NCI-H146 treated with DMSO at 0.1 percent for 48 hours (cell line): ENCODE measurements around the gene GLYR1.

Experiments
- DNase-seq: peaks from one replicate; lab custom pipeline; 2025; ENCODE audit not compliant: unreplicated experiment; lab: John Stamatoyannopoulos, UW

Gene GLYR1

GRCh38 chr16:4880006-4880580, 33.0 kb upstream of the GLYR1 start:
- no peak for DNase-seq

DNA sequence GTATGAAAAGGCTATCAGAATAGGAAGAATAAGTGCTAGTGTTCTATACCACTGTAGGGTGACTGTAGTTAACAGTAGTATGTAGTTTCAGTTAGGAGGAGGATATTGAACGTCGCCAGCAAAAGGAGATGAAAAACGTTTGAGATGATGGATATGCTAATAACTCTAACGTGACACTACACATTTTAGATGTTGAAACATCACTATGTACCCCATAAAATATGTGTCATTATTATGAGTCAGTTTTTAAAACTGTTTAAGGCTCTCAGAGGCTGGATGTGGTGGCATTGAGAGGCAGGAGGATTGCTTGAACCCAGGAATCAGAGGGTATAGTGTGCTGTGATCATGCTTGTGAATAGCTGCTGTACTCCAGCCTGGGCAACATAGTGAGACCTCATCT, 32.0 kb upstream of the GLYR1 start:
- no peak for DNase-seq

DNA sequence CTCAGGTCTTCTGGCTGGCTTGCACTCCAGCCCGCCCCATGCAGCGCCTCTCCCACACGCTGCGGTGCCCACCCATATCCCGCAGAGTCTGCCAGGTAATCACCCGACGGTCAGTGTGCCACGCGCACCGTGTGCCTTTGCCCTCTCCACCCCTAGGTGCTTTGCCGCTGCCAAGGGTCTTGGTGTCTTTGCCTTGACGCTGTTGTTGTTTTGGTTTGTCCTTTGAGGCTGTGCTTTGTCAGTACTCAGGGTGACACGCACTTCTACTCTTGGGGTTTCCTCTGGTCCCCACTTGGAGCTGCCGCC, 30.2 kb upstream of the GLYR1 start:
- no peak for DNase-seq

- DNase-seq = no peak
Measured at GRCh38 chr16:4876646-4877379, 29.7 kb upstream of the GLYR1 start.

- no peak for DNase-seq
Measured at GRCh38 chr16:4874666-4875065, 27.6 kb upstream of the GLYR1 start.

DNA sequence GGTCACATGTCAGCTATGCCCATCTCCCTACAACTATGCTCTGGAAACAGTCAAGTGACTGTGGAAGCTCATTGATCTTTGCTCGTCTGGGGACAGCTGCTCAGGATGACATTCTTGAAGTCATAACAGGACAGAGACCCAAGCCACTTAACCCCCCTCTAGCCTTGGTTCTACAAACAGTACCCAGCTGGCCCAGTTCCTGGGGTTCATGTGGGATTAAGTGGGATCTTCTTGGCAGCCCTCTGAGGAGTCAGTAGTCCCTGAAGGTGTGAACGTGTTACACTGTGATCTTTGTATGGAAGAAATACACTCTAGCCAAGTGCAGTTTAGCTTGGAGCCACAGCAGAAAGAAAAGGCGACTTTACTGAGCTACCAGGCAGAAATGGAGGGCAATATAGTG, 26.0 kb upstream of the GLYR1 start:
- no peak for DNase-seq

DNA sequence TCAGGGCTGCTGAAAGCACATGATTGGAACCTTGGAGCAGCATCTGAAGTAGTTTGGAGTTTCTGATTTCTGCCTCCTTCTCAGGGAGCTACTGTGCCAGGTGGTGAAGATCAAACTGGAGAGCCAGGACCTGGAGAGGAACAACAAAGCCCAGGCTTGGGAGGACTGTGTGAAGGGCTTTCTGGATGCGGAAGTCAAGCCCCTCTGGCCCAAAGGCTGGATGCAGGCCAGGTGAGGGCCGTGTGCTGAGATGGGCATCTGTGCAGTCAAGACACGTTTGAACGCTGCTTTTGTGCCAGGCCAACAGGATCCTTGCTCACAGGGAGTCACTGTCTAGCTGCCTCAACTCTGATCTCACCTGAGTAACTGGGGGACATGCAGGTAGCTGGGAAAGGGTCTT, 24.0 kb upstream of the GLYR1 start:
- DNase-seq = no peak

DNA sequence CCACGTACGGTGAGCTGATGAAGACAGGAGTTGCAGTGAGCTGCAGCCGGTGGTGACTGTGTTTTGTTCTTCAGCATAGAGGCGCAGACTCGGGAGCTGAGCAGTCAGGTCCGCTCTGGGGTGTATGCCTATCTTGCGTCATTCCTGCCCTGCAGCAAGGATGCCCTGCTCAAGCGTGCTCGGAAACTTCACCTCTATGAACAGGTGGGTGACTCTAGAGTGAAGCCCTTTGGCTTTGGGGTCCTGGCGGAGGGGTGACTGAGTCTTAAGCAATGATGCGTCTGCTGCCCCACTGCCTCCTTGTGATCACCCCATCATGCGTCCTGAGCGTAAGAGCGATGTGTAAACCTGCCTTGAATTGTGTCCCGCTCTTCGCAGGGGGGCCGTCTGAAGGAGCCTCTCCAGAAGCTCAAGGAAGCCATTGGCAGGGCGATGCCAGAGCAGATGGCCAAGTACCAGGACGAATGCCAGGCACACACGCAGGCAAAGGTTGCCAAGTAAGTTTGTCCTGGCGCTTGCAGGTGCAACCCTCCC, 23.1 kb upstream of the GLYR1 start:
- no peak for DNase-seq

- DNase-seq = no peak
Measured at GRCh38 chr16:4869147-4869805, 22.2 kb upstream of the GLYR1 start.

GRCh38 chr16:4868535-4868934, 21.4 kb upstream of the GLYR1 start:
- no peak for DNase-seq

DNA sequence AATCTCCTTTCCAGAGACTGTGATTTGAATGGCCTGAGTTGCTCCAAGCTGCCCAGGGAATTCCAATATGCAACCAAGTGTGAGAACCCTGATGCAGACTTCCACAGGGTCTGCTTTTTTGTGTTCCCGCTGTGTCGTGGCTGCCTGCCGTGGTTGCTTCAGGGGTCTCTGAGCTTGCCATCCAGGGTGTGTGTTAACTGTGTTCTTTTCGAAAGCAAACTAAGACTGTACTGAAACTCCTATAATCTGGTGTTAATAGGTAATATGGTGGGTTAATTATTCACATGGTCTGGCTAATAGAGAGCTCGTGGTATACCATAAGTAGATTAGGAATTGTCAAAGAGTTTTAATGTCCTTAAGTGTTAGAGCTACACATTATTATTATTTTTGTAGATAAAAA, 20.9 kb upstream of the GLYR1 start:
- DNase-seq = no peak

DNA sequence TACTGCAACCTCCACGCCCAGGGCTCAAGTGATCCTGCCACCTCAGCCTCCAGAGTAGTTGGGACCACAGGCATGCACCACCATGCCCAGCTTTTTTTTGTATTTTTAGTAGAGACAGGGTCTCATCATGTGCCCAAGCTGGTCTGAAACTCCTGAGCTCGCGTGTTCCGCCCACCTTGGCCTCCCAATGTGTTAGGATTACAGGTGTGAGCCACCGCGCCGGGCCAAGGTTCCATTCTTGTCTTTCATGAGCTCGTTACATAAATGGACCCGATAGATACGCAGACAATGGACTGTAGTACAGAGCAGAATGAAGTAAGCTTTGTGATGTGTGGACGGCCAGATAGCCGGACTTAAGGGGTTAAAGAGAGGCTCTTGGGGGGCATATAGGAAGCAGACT, 19.5 kb upstream of the GLYR1 start:
- DNase-seq = no peak

DNA sequence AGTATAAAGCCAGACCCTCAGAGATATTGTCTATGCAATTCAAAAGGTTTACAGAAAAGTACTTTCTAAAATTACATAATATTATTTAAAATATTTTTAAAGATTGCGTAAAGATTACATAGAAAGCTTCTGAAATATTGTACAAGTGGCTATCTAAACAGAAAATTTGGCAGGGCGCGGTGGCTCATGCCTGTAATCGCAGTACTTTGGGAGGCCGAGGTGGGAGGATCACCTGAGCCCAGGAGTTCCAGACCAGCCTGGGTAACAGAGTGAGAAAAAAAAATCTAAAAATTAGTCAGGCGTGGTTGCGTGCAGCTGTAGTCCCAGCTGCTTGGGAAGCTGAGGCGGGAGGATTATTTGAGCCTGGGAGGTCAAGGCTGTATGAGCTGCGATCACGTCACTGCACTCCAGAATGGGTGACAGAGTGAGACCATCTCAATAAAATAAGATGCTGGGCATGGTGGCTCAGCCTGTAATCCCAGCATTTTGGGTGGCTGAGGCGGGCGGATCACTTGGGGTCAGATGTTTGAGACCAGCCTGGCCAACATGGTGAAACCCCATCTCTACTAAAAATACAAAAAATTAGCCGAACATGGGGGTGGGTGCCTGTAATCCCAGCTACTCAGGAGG, 18.3 kb upstream of the GLYR1 start:
- no peak for DNase-seq

GRCh38 chr16:4864728-4865127, 17.6 kb upstream of the GLYR1 start:
- DNase-seq = no peak

- DNase-seq = no peak
Measured at GRCh38 chr16:4862639-4863038, 15.6 kb upstream of the GLYR1 start.

DNA sequence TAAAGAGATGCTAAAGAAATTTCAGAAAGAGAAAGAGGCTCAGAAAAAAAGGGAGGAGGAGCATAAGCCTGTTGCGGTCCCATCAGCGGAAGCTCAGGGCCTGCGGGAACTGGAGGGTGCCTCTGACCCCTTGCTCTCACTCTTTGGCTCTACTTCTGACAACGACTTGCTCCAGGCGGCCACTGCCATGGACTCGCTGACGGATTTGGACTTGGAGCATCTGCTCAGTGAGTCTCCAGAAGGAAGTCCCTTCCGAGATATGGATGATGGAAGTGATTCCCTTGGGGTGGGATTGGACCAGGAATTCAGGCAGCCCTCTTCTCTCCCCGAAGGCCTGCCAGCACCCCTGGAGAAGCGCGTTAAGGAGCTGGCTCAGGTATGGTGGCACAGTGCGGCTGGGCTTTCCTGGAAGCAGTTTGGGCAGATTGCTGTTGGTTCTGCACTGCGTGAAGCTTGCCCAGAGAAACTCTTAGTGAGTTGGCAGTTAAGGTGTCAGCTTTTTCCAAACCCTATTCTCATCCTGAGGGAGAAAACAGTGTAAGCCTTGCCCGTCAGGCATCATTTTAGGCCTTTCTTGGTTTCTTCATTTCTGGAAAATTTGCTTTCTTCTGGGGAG, 13.7 kb upstream of the GLYR1 start:
- no peak for DNase-seq

DNA sequence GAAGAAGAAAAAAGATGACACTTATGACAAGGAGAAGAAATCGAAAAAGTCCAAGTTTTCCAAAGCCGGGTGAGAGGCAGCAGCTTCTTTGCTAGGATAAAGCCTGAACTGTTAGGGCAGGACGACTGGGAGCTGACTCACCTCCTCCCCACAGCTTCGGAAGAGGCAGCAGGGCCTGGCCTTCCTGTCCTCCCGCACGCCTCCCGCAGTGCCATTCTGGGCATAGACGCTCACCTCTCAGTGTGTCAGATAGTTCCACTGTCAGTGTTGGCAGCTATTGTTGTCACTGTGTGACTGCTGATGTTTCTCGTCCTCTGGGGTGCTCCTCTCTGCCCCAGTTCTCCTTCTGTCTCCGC, 12.8 kb upstream of the GLYR1 start:
- DNase-seq = no peak

- DNase-seq = no peak
Measured at GRCh38 chr16:4859190-4859899, 12.3 kb upstream of the GLYR1 start.

DNA sequence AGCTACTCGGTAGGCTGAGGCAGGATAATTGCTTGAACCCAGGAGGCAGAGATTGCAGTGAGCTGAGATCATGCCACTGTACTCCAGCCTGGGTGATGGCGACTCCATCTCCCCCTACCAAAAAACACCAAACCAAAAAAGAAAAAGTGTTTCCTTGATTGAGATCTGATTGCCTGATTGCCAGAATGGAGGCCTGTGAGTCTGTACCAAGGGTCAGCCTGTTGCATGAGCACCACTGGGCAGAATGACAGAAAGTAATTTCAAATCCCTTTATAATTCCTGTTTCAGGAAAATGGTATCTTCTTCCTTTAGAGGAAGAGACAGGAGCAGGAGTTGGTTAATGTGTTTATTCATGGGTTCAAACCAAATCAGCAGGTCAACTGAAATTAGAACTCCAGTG, 8.7 kb upstream of the GLYR1 start:
- DNase-seq = no peak

- DNase-seq = no peak
Measured at GRCh38 chr16:4855371-4855770, 8.3 kb upstream of the GLYR1 start.

DNA sequence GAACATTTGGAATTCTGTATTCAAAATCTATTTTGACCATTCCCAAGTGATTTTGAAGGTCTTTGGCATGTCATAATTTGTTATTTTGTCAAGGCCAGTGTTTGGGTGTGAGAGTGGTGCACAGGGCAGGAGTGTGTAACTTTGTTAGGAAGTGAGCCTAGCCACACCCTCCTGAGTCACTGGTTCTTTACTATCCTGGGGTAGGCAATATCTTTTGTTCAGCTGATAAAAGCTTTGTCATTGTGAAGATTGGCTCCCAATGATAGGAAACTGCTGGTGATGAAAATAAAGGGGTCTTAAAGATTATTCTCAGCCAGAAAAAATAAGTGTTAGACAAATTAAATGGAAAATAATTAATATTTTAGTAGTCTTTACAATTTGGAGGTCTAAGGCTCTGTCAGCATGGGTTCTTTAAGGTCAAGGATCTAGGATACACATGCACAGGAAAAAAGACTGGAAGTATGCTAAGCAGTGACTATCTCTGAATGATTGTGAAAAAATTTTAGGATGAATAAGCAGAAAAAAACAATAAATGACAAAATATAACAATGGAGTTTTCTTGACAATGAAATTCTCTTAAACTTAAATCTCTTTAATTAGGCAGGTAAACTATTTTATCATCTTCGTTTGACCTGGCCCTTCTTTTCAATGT, 5.3 kb upstream of the GLYR1 start:
- DNase-seq = no peak
